Activated naive CD4-positive, alpha-beta T cell treated with anti-CD3 and anti-CD28 coated beads, Interleukin-2, amount 10 ng/mL, durations not matched to agents 7 days and 5 days (primary cell): ENCODE data around the gene ZNF195.

Experiments
- CTCF ChIA-PET: fragments of 350-600 bp; sonication (Branson Sonifier 250); formaldehyde crosslinking; loops from one replicate; lab custom pipeline; 2021; ENCODE audit warnings: antibody characterized with exemption; lab: Charles Lee
- DNase-seq: peaks from one replicate; pipeline ENCODE4 v3.0.0-alpha.2; 2020
- H3K27ac Mint-ChIP-seq: one replicate; pipeline ENCODE4 v1.8.0; 2021; ENCODE audit warnings: mild to moderate bottlenecking, moderate library complexity, mixed read lengths
- H3K27me3 Mint-ChIP-seq: one replicate; pipeline ENCODE4 v1.8.0; 2021; ENCODE audit warnings: mild to moderate bottlenecking, mixed read lengths
- H3K36me3 Mint-ChIP-seq: one replicate; pipeline ENCODE4 v1.8.0; 2021; ENCODE audit warnings: mixed read lengths
- H3K4me1 Mint-ChIP-seq: one replicate; pipeline ENCODE4 v1.8.0; 2021; ENCODE audit warnings: mixed read lengths
- H3K4me3 Mint-ChIP-seq: one replicate; pipeline ENCODE4 v1.8.0; 2021; ENCODE audit warnings: mild to moderate bottlenecking, moderate library complexity, mixed read lengths
- H3K9me3 Mint-ChIP-seq: one replicate; pipeline ENCODE4 v1.8.0; 2021; ENCODE audit warnings: mixed read lengths

Gene ZNF195

DNA sequence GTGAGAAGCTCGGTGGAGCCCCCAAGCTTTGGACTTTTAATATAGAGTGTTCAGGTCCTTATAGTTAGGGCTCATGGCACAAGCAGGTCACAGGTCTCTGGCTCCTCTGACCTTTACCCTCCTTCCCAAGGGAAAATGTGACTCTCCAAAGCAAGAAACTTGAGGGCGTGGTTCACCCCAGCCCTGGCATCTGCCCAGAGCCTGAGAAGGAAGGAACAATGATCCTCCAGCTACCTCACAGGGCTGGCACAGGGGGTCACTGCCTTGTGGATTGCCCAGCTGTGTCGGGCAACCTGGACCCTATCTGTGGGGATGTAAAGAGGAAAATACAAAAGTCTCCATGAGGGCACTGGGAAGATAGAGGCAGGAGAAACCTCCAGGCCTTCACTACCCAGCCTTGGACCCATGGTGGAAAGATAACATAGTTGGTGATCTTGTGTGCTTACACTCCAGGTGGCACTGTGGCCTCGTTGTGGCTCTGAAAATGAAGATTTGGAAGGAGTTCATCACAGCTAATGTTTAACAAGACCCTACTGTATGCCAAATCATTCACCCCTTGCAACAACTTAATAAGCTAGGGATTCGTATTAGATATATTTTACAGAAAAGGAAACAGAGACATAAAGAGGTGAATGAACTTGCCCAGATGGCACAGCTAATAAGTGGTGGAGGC lies 3.8 kb upstream of the ZNF195 start:
- CTCF ChIA-PET: interaction anchor here (0.7 kb wide), 1 partner anchor 42 kb away, joined by 4 read pairs; no protein-coding TSS in a partner anchor
- peaks cover 8% of the 10 kb centered on the region for H3K27me3 Mint-ChIP-seq
- peaks cover 6% of the 10 kb centered on the region for H3K36me3 Mint-ChIP-seq
- H3K9me3 Mint-ChIP-seq: peaks cover 20% of the 10 kb centered on the region
- peaks cover 14% of the 10 kb centered on the region for H3K4me1 Mint-ChIP-seq
- no peak for DNase-seq
- H3K27ac Mint-ChIP-seq: no peak overlapping the region
- no peak overlapping the region for H3K4me3 Mint-ChIP-seq

- H3K27ac Mint-ChIP-seq: no peak overlapping the region
- H3K27me3 Mint-ChIP-seq: peaks cover 8% of the 10 kb centered on the region
- peaks cover 24% of the 10 kb centered on the region for H3K9me3 Mint-ChIP-seq
- H3K4me3 Mint-ChIP-seq: no peak overlapping the region
- CTCF ChIA-PET: interaction anchor here (4.0 kb wide), 1 partner anchor 27 kb away, joined by 15 read pairs; no protein-coding TSS in a partner anchor
- H3K36me3 Mint-ChIP-seq: peaks cover 16% of the 10 kb centered on the region
- DNase-seq: no peak
- peaks cover 24% of the 10 kb centered on the region for H3K4me1 Mint-ChIP-seq
Observed at GRCh38 chr11:3381794-3382193, 2.8 kb upstream of the ZNF195 start.

GRCh38 chr11:3380706-3381545 lies 2.0 kb upstream of the ZNF195 start:
- DNase-seq: no peak
- peaks cover 25% of the 10 kb centered on the region for H3K9me3 Mint-ChIP-seq
- H3K27ac Mint-ChIP-seq: no peak overlapping the region
- CTCF ChIA-PET: interaction anchor here (4.0 kb wide), 1 partner anchor 28 kb away, joined by 15 read pairs; no protein-coding TSS in a partner anchor
- H3K27me3 Mint-ChIP-seq: peaks cover 8% of the 10 kb centered on the region
- no peak overlapping the region for H3K4me3 Mint-ChIP-seq
- peaks cover 24% of the 10 kb centered on the region for H3K36me3 Mint-ChIP-seq
- peaks cover 32% of the 10 kb centered on the region for H3K4me1 Mint-ChIP-seq

DNA sequence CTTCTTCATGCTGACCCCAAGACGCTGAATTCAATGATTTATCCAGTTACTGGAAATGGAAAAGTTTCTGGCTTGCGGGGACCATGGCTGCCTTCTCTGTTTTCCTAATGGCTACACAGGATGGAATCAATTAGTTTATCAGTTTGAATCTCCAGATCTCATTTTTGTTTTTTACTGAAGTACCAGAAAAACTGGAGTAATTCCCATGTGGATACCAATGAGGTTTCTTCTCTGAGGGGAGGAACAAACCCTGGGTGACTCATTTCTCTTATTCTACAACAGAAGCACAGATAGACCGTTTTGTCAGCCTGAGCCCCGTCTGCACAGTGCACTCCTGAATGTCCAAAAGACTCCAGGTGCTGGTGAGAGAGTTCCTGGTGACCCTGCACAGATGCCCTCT lies 3.4 kb downstream of the ZNF195 start:
- Mint-ChIP-seq H3K27ac (no peak overlapping the region), H3K9me3 (peaks cover 59% of the 10 kb centered on the region), H3K27me3 (no peaks in the 10 kb centered on the region), H3K36me3 (peaks cover 77% of the 10 kb centered on the region), H3K4me3 (no peak overlapping the region), H3K4me1 (peaks cover 44% of the 10 kb centered on the region)
- CTCF ChIA-PET: interaction anchor here (1.4 kb wide), 1 partner anchor 33 kb away, joined by 6 read pairs; no protein-coding TSS in a partner anchor
- no peak for DNase-seq

- H3K27ac Mint-ChIP-seq: no peak overlapping the region
- DNase-seq: no peak
Observed at GRCh38 chr11:3370311-3370870, 8.6 kb downstream of the ZNF195 start.

DNA sequence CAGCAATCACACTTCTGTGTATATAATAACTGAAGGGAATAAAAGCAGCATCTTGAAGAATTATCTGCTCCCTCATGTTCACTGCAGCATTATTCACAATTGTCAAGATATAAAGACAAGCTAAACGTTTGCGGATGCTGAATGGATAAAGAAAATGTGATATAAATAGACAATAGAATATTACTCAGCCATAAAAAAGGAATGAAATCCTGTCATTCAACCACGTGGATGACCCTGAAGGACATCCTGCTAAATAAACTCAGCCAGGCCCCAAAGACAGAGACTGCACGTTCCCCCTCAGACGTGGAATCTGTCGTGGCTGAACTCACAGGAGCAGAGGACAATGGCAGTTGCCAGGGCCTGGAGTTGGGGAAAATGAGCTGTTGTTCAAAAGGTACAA lies 9.6 kb downstream of the ZNF195 start:
- DNase-seq: no peak
- Mint-ChIP-seq H3K27ac (no peak overlapping the region), H3K9me3 (peaks cover 67% of the 10 kb centered on the region), H3K36me3 (peaks cover 88% of the 10 kb centered on the region), H3K4me1 (peaks cover 3% of the 10 kb centered on the region), H3K4me3 (no peak overlapping the region), H3K27me3 (no peaks in the 10 kb centered on the region)
- CTCF ChIA-PET: no interaction called here

More at GRCh38 chr11:3370311-3370870, 8.6 kb downstream of the ZNF195 start:
- peaks cover 63% of the 10 kb centered on the region for H3K9me3 Mint-ChIP-seq
- H3K4me3 Mint-ChIP-seq: no peak overlapping the region
- CTCF ChIA-PET: no interaction called here
- peaks cover 8% of the 10 kb centered on the region for H3K4me1 Mint-ChIP-seq
- no peaks in the 10 kb centered on the region for H3K27me3 Mint-ChIP-seq
- peaks cover 88% of the 10 kb centered on the region for H3K36me3 Mint-ChIP-seq

GRCh38 chr11:3368199-3368598 lies 10.7 kb downstream of the ZNF195 start:
- no peak overlapping the region for H3K4me3 Mint-ChIP-seq
- H3K27me3 Mint-ChIP-seq: no peaks in the 10 kb centered on the region
- peaks cover 65% of the 10 kb centered on the region for H3K9me3 Mint-ChIP-seq
- H3K4me1 Mint-ChIP-seq: no peaks in the 10 kb centered on the region
- CTCF ChIA-PET: no interaction called here
- peaks cover 88% of the 10 kb centered on the region for H3K36me3 Mint-ChIP-seq
- DNase-seq: no peak
- H3K27ac Mint-ChIP-seq: no peak overlapping the region

GRCh38 chr11:3367221-3367620 lies 11.7 kb downstream of the ZNF195 start:
- Mint-ChIP-seq H3K4me1 (no peaks in the 10 kb centered on the region), H3K36me3 (peaks cover 88% of the 10 kb centered on the region), H3K4me3 (no peak overlapping the region), H3K27me3 (no peaks in the 10 kb centered on the region), H3K27ac (no peak overlapping the region), H3K9me3 (peaks cover 65% of the 10 kb centered on the region)
- CTCF ChIA-PET: no interaction called here
- DNase-seq: no peak

DNA sequence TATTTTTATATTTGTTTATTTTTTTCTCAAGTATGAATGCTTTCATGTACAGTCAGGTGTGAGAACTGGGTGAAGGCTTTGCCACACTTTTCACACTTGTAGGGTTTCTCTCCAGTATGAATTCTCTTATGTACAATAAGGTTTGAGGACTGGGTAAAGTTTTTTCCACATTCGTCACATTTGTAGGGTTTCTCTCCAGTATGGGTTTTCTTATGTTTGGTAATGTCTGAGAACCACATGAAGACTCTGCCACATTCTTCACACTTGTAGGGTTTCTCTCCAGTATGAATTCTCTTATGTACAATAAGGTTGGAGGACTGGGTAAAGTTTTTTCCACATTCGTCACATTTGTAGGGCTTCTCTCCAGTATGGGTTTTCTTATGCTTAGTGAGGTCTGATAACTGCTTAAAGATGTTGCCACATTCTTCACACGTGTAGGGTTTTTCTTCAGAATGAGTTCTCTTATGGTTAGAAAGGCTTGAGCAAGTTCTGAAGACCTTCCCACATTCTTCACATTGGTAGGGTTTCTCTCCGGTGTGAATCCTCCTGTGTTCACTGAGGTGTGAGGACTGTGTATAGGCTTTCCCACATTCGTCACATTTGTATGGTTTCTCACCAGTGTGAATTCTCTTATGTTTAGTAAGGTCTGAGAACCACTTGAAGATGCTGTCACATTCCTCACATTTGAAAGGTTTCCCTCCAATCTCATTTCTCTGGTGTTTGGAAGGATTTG lies 19.7 kb downstream of the ZNF195 start:
- DNase-seq: no peak
- Mint-ChIP-seq H3K36me3 (peaks cover 78% of the 10 kb centered on the region), H3K27ac (no peak overlapping the region), H3K9me3 (peaks cover 78% of the 10 kb centered on the region), H3K27me3 (no peaks in the 10 kb centered on the region), H3K4me3 (no peak overlapping the region), H3K4me1 (no peaks in the 10 kb centered on the region)
- CTCF ChIA-PET: no interaction called here

DNA sequence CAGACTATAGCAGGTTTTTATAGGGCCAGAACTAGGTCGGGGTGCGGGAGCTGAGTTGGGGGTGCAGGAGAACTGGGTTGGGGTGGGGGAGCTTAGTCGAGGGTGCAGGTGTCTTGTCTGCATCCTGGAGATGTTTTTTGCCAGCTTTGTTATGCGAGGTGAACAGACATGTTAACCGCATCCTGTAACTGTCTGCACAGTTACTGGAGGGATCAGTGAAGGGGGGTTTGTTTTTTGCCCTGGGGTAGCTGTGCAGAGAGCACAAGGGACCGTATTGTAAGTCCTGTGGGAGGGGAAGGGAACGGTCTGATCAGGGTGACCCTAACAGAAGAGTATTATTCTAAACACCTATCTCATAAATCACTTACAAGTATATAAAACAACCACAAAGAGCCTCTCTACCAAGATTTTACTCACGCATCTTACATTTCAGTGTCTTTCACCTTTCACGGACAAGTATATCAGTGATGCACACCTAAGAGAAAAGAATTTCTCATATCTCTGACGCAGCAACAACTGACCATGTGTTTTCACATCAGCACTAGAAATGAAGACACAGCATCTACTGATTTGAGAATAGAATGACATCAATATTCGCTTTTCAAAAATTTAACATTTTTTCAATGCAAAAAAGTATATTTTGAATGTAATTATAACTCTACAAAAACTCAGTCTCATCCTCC lies 20.8 kb downstream of the ZNF195 start:
- no peak overlapping the region for H3K27ac Mint-ChIP-seq
- peaks cover 67% of the 10 kb centered on the region for H3K36me3 Mint-ChIP-seq
- H3K27me3 Mint-ChIP-seq: no peaks in the 10 kb centered on the region
- no peak overlapping the region for H3K4me3 Mint-ChIP-seq
- H3K4me1 Mint-ChIP-seq: no peaks in the 10 kb centered on the region
- CTCF ChIA-PET: no interaction called here
- DNase-seq: no peak
- peaks cover 69% of the 10 kb centered on the region for H3K9me3 Mint-ChIP-seq

DNA sequence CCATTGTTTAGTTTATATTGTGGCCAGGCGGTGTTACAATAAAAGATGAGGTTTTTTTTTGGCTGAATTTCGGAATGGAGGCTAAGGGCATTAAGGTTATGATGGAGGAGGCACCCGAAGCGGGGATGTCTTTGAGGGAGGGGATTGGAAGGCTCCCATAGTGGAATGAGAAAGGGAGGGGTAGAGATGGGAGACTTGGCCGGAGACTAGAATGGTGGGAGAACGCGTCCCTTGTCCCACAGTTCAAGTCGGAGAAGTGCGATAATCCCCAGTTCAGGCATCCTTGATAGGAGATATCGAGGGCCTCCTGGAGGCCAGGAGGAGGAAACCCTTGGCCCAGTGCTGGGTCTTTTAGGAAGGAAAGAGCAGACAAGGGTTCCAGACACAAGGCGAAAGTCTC lies 21.6 kb downstream of the ZNF195 start:
- Mint-ChIP-seq H3K9me3 (peaks cover 61% of the 10 kb centered on the region), H3K27me3 (no peaks in the 10 kb centered on the region), H3K4me3 (no peak overlapping the region), H3K4me1 (no peaks in the 10 kb centered on the region), H3K36me3 (peaks cover 58% of the 10 kb centered on the region), H3K27ac (no peak overlapping the region)
- no peak for DNase-seq
- CTCF ChIA-PET: no interaction called here

DNA sequence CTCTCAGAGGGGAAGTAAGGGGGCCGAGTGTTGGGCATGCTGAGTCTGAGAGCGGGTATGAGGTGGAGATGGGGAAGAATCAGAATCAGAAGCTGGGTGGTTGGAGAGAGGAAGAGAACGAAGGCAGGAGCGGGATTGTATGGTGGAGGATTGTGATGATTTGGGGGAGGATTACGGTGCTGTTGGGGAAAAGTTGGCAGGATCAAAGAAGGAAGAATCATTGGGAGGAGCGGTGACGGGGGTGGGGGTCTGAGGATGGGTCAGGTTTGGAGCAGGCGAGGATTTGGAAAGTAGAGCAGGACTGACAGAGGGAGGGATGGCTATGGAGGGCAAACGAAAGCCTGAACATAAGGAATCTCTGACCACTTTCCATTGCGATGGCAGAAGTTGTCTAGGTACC lies 22.1 kb downstream of the ZNF195 start:
- Mint-ChIP-seq H3K36me3 (peaks cover 56% of the 10 kb centered on the region), H3K9me3 (peaks cover 60% of the 10 kb centered on the region), H3K4me3 (no peak overlapping the region)

GRCh38 chr11:3353066-3353465 lies 25.9 kb downstream of the ZNF195 start:
- Mint-ChIP-seq H3K27ac (no peak overlapping the region), H3K9me3 (peaks cover 32% of the 10 kb centered on the region), H3K27me3 (no peaks in the 10 kb centered on the region), H3K4me3 (no peak overlapping the region), H3K4me1 (no peaks in the 10 kb centered on the region), H3K36me3 (peaks cover 23% of the 10 kb centered on the region)
- CTCF ChIA-PET: interaction anchor here (0.6 to 1.2 kb wide), 2 partner anchors 50 to 872 kb away, joined by 3 read pairs; no protein-coding TSS in a partner anchor
- DNase-seq: no peak

More for the DNA sequence above, 22.1 kb downstream of the ZNF195 start:
- no peak for DNase-seq
- no peaks in the 10 kb centered on the region for H3K27me3 Mint-ChIP-seq
- H3K4me1 Mint-ChIP-seq: no peaks in the 10 kb centered on the region
- H3K27ac Mint-ChIP-seq: no peak overlapping the region
- CTCF ChIA-PET: interaction anchor here (1.3 kb wide), 1 partner anchor 15 kb away, joined by 4 read pairs; no protein-coding TSS in a partner anchor
